GM23338 (cell line): ENCODE measurements around the gene GPX6. TPM values are rescaled to one million over a fixed set of nuclear protein-coding genes. Genes with fewer than 3 reads are reported as not detected.

Experiments
- ATAC-seq: fragments of 200-7000 bp; cut with Tn5 transposase; 3 replicates; pipeline ENCODE4 v1.9.1; 2020
- DNase-seq: peaks from one replicate; pipeline ENCODE4 v3.0.0-alpha.2; 2015; ENCODE audit warnings: low spot score
- H2AFZ ChIP-seq: fragments of 200-600 bp; sonication (generic); 2 replicates; pipeline ENCODE4 v1.8.0; 2016; ENCODE audit warnings: antibody characterized with exemption, mild to moderate bottlenecking, moderate library complexity
- H3F3A ChIP-seq: fragments of 200-600 bp; sonication (generic); replicated peaks from 2 replicates; pipeline ENCODE4 v1.8.0; 2017; ENCODE audit warnings: antibody characterized with exemption, mixed run types, low read depth
- H3K27ac ChIP-seq: fragments of 200-600 bp; sonication (generic); 2 replicates; pipeline ENCODE4 v1.6.1; 2016; ENCODE audit warnings: low read depth
- H3K27me3 ChIP-seq: fragments of 200-600 bp; sonication (generic); 2 replicates; pipeline ENCODE4 v1.8.0; 2016; ENCODE audit warnings: mild to moderate bottlenecking, mixed run types, moderate library complexity; ENCODE audit not compliant: insufficient read depth
- H3K36me3 ChIP-seq: fragments of 200-600 bp; sonication (generic); 2 replicates; pipeline ENCODE4 v1.8.0; 2016; ENCODE audit warnings: mild to moderate bottlenecking; ENCODE audit not compliant: insufficient read depth
- H3K4me1 ChIP-seq: fragments of 200-600 bp; sonication (generic); 2 replicates; pipeline ENCODE4 v1.8.0; 2016; ENCODE audit warnings: mild to moderate bottlenecking, moderate library complexity; ENCODE audit not compliant: insufficient read depth
- H3K4me2 ChIP-seq: fragments of 200-600 bp; sonication (generic); 2 replicates; pipeline ENCODE4 v1.7.1; 2017; ENCODE audit warnings: mixed run types
- H3K4me3 ChIP-seq: fragments of 200-600 bp; sonication (generic); 2 replicates; pipeline ENCODE4 v1.6.1; 2016; ENCODE audit warnings: mixed run types
- H3K79me2 ChIP-seq: fragments of 200-600 bp; sonication (generic); replicated peaks from 2 replicates; pipeline ENCODE4 v1.8.0; 2017; ENCODE audit warnings: mild to moderate bottlenecking; ENCODE audit not compliant: insufficient read depth
- H3K9me2 ChIP-seq: fragments of 200-600 bp; sonication (generic); 2 replicates; pipeline ENCODE4 v1.8.0; 2017; ENCODE audit not compliant: insufficient read depth
- H4K20me1 ChIP-seq: fragments of 200-600 bp; sonication (generic); replicated peaks from 2 replicates; pipeline ENCODE4 v1.8.0; 2017; ENCODE audit warnings: mild to moderate bottlenecking; ENCODE audit not compliant: insufficient read depth
- H3K27ac Mint-ChIP-seq: 2 replicates; pipeline ENCODE4 v1.8.0; 2020; ENCODE audit warnings: inconsistent platforms, mild to moderate bottlenecking, moderate library complexity, mixed read lengths
- H3K27me3 Mint-ChIP-seq: 3 replicates; pipeline ENCODE4 v1.8.0; 2022; ENCODE audit warnings: low read depth, mild to moderate bottlenecking, moderate library complexity, mixed read lengths, inconsistent platforms; ENCODE audit not compliant: insufficient read depth, poor library complexity
- H3K36me3 Mint-ChIP-seq: 3 replicates; pipeline ENCODE4 v1.8.0; 2021; ENCODE audit warnings: low read depth, mild to moderate bottlenecking, inconsistent platforms, moderate library complexity, mixed read lengths
- H3K4me1 Mint-ChIP-seq: 3 replicates; pipeline ENCODE4 v1.8.0; 2020; ENCODE audit warnings: mild to moderate bottlenecking, inconsistent platforms, mixed read lengths
- H3K4me3 Mint-ChIP-seq: 3 replicates; pipeline ENCODE4 v1.8.0; 2021; ENCODE audit warnings: moderate library complexity, mild to moderate bottlenecking, inconsistent platforms, mixed read lengths
- H3K9me3 Mint-ChIP-seq: 3 replicates; pipeline ENCODE4 v1.8.0; 2020; ENCODE audit warnings: moderate library complexity, mild to moderate bottlenecking, inconsistent platforms, mixed read lengths
- CREB1 ChIP-seq: fragments of 250-450 bp; sonication (Bioruptor Pico); IDR thresholded peaks from 2 replicates; pipeline ENCODE4 v1.5.0; 2020; ENCODE audit warnings: low read depth, mild to moderate bottlenecking, moderate library complexity
- CTCF ChIP-seq, 2 experiments: fragments of 200-600 bp in 1 of 2; sonication (generic) in 1 of 2; conservative IDR thresholded peaks; 2 replicates each; pipeline versions ENCODE4 v1.5.1 to v1.6.1; 2016 to 2017; ENCODE audit warnings: antibody characterized with exemption in 2 of 2, low read depth in 2 of 2, mild to moderate bottlenecking in 2 of 2, moderate library complexity in 1 of 2
- EZH2 ChIP-seq: fragments of 200-600 bp; sonication (generic); IDR thresholded peaks from one replicate; pipeline ENCODE4 v1.8.0; 2017; ENCODE audit warnings: antibody characterized with exemption, mild to moderate bottlenecking, low read depth; ENCODE audit not compliant: unreplicated experiment
- EZH2phosphoT487 ChIP-seq: fragments of 200-600 bp; sonication (generic); IDR thresholded peaks from one replicate; pipeline ENCODE4 v1.8.1; 2018; ENCODE audit warnings: antibody characterized with exemption; ENCODE audit not compliant: unreplicated experiment
- JUNB ChIP-seq: IDR thresholded peaks from one replicate; pipeline ENCODE4 v1.6.1; 2016; ENCODE audit warnings: antibody characterized with exemption; ENCODE audit not compliant: unreplicated experiment
- NANOG ChIP-seq: IDR thresholded peaks from 2 replicates; pipeline ENCODE4 v1.6.1; 2016; ENCODE audit warnings: antibody characterized with exemption, borderline replicate concordance
- POLR2AphosphoS5 ChIP-seq: IDR thresholded peaks from 2 replicates; pipeline ENCODE4 v1.6.1; 2016; ENCODE audit warnings: antibody characterized with exemption, low read depth
- STAT1 ChIP-seq: IDR thresholded peaks from one replicate; pipeline ENCODE4 v1.6.1; 2016; ENCODE audit warnings: antibody characterized with exemption; ENCODE audit not compliant: unreplicated experiment
- ZNF114 ChIP-seq: fragments of 250-450 bp; sonication (Bioruptor Pico); IDR thresholded peaks from 2 replicates; pipeline ENCODE4 v1.5.0; 2020; ENCODE audit warnings: mild to moderate bottlenecking, moderate library complexity
- ZNF331 ChIP-seq: fragments of 250-450 bp; sonication (Bioruptor Pico); IDR thresholded peaks from 2 replicates; pipeline ENCODE4 v1.5.0; 2020; ENCODE audit warnings: low read depth, mild to moderate bottlenecking, moderate library complexity
- polyA plus RNA-seq: library from polyadenylated mRNA; unstranded; fragments of >200 nt; fragmentation: Nextera tagmentation; extraction: Ambion mirVana; gene quantifications from 2 replicates; pipeline ENCODE4 v1.2.1, GENCODE V29; 2016
- total RNA-seq: library from RNA; depleted of rRNA; stranded (reverse); fragments of >200 nt; shearing (Covaris generic); gene quantifications from 2 replicates; pipeline ENCODE4 v1.2.3, GENCODE V29; 2014
- TF ChIP-seq, protein P1 (sequence below): IDR thresholded peaks from 2 replicates; pipeline ENCODE4 v1.6.1; 2016; ENCODE audit warnings: antibody characterized with exemption
- TF ChIP-seq, protein P2 (sequence below): IDR thresholded peaks from one replicate; pipeline ENCODE4 v1.6.1; 2018; ENCODE audit warnings: antibody characterized with exemption; ENCODE audit not compliant: unreplicated experiment

GPX6 gene
- total and polyA plus RNA-seq, 2 experiments from 2014 or later, result not detected

DNA sequence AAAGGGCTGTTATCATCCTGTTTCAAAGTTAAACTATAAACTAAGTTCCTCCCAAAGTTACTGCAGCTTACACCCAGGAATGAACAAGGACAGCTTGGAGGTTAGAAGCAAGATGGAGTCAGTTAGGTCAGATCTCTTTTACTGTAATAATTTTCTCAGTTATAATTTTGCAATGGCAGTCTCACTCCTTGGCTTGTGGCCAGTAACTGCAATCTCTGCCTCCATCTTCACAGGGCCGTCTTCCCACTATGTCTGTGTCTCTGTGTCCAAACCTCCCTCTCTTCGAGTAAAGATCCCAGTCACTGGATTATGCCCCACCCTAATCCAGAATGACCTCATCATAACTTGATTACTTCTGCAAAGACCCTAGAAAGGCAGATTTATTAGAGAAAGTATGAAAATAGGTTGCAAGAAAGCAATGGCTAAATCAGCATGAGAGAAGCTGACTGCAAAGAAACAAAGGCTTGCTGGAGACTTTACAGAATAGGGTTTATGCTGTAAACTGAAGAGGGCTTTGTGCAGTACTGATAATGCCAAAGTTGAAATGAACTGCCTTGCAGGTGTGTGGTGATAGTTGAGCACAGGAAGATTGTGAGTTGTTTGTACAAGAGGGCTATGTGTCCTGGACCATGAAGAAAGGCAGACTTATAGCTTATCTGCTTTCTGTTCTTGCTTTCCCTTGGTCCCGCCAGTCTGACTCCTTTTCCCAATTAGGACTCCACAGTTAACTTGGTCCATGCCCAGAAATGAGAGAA, 28.4 kb downstream of the GPX6 start (continued):
- TF ChIP-seq, protein P1, sequence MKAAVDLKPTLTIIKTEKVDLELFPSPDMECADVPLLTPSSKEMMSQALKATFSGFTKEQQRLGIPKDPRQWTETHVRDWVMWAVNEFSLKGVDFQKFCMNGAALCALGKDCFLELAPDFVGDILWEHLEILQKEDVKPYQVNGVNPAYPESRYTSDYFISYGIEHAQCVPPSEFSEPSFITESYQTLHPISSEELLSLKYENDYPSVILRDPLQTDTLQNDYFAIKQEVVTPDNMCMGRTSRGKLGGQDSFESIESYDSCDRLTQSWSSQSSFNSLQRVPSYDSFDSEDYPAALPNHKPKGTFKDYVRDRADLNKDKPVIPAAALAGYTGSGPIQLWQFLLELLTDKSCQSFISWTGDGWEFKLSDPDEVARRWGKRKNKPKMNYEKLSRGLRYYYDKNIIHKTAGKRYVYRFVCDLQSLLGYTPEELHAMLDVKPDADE, result no peak
- no peak for TF ChIP-seq POLR2AphosphoS5
- no peak for TF ChIP-seq JUNB
- no peak for TF ChIP-seq EZH2phosphoT487
- TF ChIP-seq CREB1 (CRISPR knock-in tag), result no peak
- no peak for TF ChIP-seq NANOG
- TF ChIP-seq STAT1, result no peak
- no peak for TF ChIP-seq CTCF (conservative IDR thresholded peaks at IDR 0.05; ENCODE audit: low read depth in 2 of 2)
- no peak for TF ChIP-seq ZNF331 (CRISPR knock-in tag)

DNA sequence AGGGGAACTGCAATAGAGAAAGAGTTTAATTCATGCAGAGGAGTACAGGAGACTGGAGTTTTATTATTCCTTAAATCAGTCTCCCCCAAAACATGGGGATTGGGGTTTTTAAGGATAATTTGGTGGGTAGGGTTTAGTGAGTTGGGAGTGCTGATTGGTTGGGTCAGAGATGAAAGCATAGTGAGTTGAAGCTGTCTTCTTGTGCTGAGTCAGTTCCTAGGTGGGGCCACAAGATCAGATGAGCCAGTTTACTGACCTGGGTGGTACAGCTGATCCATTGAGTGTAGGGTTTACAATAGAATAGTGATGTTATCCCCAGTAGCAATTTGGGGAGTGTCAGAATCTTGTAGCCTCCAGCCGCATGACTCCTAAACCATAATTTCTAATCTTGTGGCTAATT, 29.1 kb downstream of the GPX6 start:
- Histone ChIP-seq H3F3A (no peaks in the 10 kb centered on the region), H4K20me1 (no peaks in the 10 kb centered on the region), H3K36me3 (no peaks in the 10 kb centered on the region), H3K4me1 (peaks cover 6% of the 10 kb centered on the region), H3K27ac (no peak overlapping the region), H2AFZ (no peak overlapping the region), H3K27me3 (peaks cover 13% of the 10 kb centered on the region), H3K9me2 (no peaks in the 10 kb centered on the region), H3K4me3 (no peak overlapping the region), H3K4me2 (no peak overlapping the region), H3K79me2 (no peaks in the 10 kb centered on the region)
- ATAC-seq, result no peak
- Mint-ChIP-seq H3K4me3 (no peak overlapping the region), H3K9me3 (peaks cover 2% of the 10 kb centered on the region; the same call in 2 of the 3 replicates), H3K27ac (no peak overlapping the region), H3K27me3 (peaks cover 27% of the 10 kb centered on the region), H3K4me1 (peaks cover 7% of the 10 kb centered on the region; the same call in 2 of the 3 replicates), H3K36me3 (peaks cover 2% of the 10 kb centered on the region; the same call in 2 of the 3 replicates)
- TF ChIP-seq, protein P1, result no peak
- TF ChIP-seq CREB1 (CRISPR knock-in tag) (no peak), ZNF114 (CRISPR knock-in tag) (no peak), ZNF331 (CRISPR knock-in tag) (no peak), NANOG (no peak), EZH2 (no peak), STAT1 (no peak)
- TF ChIP-seq, protein P2, sequence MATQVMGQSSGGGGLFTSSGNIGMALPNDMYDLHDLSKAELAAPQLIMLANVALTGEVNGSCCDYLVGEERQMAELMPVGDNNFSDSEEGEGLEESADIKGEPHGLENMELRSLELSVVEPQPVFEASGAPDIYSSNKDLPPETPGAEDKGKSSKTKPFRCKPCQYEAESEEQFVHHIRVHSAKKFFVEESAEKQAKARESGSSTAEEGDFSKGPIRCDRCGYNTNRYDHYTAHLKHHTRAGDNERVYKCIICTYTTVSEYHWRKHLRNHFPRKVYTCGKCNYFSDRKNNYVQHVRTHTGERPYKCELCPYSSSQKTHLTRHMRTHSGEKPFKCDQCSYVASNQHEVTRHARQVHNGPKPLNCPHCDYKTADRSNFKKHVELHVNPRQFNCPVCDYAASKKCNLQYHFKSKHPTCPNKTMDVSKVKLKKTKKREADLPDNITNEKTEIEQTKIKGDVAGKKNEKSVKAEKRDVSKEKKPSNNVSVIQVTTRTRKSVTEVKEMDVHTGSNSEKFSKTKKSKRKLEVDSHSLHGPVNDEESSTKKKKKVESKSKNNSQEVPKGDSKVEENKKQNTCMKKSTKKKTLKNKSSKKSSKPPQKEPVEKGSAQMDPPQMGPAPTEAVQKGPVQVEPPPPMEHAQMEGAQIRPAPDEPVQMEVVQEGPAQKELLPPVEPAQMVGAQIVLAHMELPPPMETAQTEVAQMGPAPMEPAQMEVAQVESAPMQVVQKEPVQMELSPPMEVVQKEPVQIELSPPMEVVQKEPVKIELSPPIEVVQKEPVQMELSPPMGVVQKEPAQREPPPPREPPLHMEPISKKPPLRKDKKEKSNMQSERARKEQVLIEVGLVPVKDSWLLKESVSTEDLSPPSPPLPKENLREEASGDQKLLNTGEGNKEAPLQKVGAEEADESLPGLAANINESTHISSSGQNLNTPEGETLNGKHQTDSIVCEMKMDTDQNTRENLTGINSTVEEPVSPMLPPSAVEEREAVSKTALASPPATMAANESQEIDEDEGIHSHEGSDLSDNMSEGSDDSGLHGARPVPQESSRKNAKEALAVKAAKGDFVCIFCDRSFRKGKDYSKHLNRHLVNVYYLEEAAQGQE, result no peak
- DNase-seq, result no peak
